Heart left ventricle (tissue), 13 donors: ENCODE data around the gene CD300LF.

Experiments
- POLR2A ChIP-seq, 2 donors: fragments of 450-650 bp; IDR thresholded peaks; one replicate each; pipeline ENCODE4 v1.6.1; 2017; ENCODE audit warnings: antibody characterized with exemption in 2 of 2, mild to moderate bottlenecking in 2 of 2, moderate library complexity in 2 of 2
- TF ChIP-seq, protein P1 (sequence below), 12 donors: fragments of 200-600 bp; sonication (generic) in 4 of 12; IDR thresholded peaks; one replicate each; pipeline versions ENCODE4 v1.5.0 to v1.8.0; 2018 to 2022; ENCODE audit warnings: antibody characterized with exemption in 12 of 12, mild to moderate bottlenecking in 5 of 12
- donor health status: ischemic (EF 13 %, LVEDD 7.1; RV severe dilation, severe dysfunction).
- donor health status: DM: no; HTN: yes; CAD: no.
- donor health status: DM: no; HTN: no; CAD: no.
- donor health status: ischemic (EF 25% LVEDD 6.9; RV normal size, moderate dysfunction).
- donor health status: ischemic (EF 25% LVEDD 5.7; RV mildly dilated, moderate dysfunction).
- donor health status: ischemic (EF 35%, LVEDD 5.7; RV mildly dilated, moderate dysfunction).
- donor health status: nonischemic (EF 11% LVEDD 7.7; RV severe dilation, severe dysfunction).
- donor health status: DM: yes; HTN: yes; CAD: no.
- donor health status: PGD.
- donor health status: ischemic (EF 29% LVEDD 5.4; RV normal size, mild dysfunction).
- donor health status: nonischemic (EF 23%, LVEDD 6.1; RV moderate dilation, normal function).

DNA sequence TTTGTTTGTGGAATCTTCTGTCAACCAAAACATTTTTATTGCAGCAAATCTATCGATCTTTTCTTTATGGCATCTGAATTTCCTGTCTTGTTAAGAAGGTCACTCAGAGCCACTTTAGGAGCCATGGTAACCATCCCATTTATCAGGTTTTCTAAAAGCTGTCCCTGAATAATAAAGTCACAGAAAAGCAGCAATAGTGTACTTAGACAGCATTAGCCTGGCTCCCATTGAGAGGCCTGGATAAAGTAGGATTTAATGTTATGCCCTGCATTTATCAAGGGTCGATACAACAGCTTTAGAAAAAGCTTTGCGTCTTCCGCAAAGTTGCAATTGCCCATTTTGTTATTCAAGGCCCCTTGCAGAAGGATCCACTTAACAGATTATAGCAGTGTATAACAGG lies 10.1 kb upstream of the CD300LF start:
- TF ChIP-seq, protein P1, sequence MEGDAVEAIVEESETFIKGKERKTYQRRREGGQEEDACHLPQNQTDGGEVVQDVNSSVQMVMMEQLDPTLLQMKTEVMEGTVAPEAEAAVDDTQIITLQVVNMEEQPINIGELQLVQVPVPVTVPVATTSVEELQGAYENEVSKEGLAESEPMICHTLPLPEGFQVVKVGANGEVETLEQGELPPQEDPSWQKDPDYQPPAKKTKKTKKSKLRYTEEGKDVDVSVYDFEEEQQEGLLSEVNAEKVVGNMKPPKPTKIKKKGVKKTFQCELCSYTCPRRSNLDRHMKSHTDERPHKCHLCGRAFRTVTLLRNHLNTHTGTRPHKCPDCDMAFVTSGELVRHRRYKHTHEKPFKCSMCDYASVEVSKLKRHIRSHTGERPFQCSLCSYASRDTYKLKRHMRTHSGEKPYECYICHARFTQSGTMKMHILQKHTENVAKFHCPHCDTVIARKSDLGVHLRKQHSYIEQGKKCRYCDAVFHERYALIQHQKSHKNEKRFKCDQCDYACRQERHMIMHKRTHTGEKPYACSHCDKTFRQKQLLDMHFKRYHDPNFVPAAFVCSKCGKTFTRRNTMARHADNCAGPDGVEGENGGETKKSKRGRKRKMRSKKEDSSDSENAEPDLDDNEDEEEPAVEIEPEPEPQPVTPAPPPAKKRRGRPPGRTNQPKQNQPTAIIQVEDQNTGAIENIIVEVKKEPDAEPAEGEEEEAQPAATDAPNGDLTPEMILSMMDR (IDR thresholded peaks at IDR 0.05): no peak
- no peak for TF ChIP-seq POLR2A (IDR thresholded peaks at IDR 0.05)
